Measurements from ENCODE around the gene TPP1.

Gene TPP1

GRCh38 chr11:6640036-6640984 is 21.1 kb upstream of the TPP1 start:
- peaks cover 3% of the 10 kb centered on the region for H3K4me1 Mint-ChIP-seq
- no peak overlapping the region for H3K4me3 Mint-ChIP-seq
- no peaks in the 10 kb centered on the region for H3K27me3 Mint-ChIP-seq
- no peaks in the 10 kb centered on the region for H3K36me3 Mint-ChIP-seq
- DNase-seq (ENCODE audit: low spot score in 2 of 2): no peak
- H3K9me3 Mint-ChIP-seq: no peaks in the 10 kb centered on the region
- H3K27ac Mint-ChIP-seq: no peak overlapping the region
- no peak for ATAC-seq (ENCODE audit: low read depth)

GRCh38 chr11:6638429-6638828 is 19.2 kb upstream of the TPP1 start:
- Mint-ChIP-seq H3K27ac (no peak overlapping the region), H3K4me1 (peaks cover 3% of the 10 kb centered on the region), H3K9me3 (no peaks in the 10 kb centered on the region), H3K27me3 (no peaks in the 10 kb centered on the region), H3K4me3 (no peak overlapping the region), H3K36me3 (no peaks in the 10 kb centered on the region)
- ATAC-seq (ENCODE audit: low read depth): no peak
- no peak for DNase-seq (ENCODE audit: low spot score in 2 of 2)

DNA sequence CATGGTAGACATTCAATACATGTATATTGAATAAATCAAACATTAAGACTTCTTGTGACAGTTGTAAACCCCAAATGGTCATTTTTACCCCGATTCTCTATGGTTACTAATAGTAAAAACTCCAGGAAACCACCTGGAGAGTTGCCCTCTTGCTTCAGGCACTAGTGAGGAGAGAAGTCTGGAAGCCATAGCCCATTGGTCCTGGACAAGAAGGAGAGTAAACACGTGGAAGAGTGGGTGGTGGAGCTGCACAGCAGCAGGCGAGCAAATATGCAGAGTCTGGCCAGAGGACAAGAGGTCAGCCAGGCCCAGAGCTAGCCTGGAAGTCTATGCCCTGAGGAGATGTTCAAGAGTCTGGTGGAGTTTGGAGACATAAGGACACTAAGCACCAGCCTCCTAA is 18.6 kb upstream of the TPP1 start:
- DNase-seq (ENCODE audit: low spot score in 2 of 2): no peak
- ATAC-seq (ENCODE audit: low read depth): no peak
- no peaks in the 10 kb centered on the region for H3K9me3 Mint-ChIP-seq
- H3K4me1 Mint-ChIP-seq: peaks cover 3% of the 10 kb centered on the region
- no peaks in the 10 kb centered on the region for H3K36me3 Mint-ChIP-seq
- H3K27me3 Mint-ChIP-seq: no peaks in the 10 kb centered on the region
- no peak overlapping the region for H3K27ac Mint-ChIP-seq
- H3K4me3 Mint-ChIP-seq: no peak overlapping the region

- no peaks in the 10 kb centered on the region for H3K36me3 Mint-ChIP-seq
- peaks cover 3% of the 10 kb centered on the region for H3K4me1 Mint-ChIP-seq
- no peak overlapping the region for H3K4me3 Mint-ChIP-seq
- no peaks in the 10 kb centered on the region for H3K9me3 Mint-ChIP-seq
- H3K27me3 Mint-ChIP-seq: no peaks in the 10 kb centered on the region
- DNase-seq (ENCODE audit: low spot score in 2 of 2) (no peak), ATAC-seq (ENCODE audit: low read depth) (no peak)
- H3K27ac Mint-ChIP-seq: no peak overlapping the region
Measured at GRCh38 chr11:6636480-6636879, 17.3 kb upstream of the TPP1 start.

DNA sequence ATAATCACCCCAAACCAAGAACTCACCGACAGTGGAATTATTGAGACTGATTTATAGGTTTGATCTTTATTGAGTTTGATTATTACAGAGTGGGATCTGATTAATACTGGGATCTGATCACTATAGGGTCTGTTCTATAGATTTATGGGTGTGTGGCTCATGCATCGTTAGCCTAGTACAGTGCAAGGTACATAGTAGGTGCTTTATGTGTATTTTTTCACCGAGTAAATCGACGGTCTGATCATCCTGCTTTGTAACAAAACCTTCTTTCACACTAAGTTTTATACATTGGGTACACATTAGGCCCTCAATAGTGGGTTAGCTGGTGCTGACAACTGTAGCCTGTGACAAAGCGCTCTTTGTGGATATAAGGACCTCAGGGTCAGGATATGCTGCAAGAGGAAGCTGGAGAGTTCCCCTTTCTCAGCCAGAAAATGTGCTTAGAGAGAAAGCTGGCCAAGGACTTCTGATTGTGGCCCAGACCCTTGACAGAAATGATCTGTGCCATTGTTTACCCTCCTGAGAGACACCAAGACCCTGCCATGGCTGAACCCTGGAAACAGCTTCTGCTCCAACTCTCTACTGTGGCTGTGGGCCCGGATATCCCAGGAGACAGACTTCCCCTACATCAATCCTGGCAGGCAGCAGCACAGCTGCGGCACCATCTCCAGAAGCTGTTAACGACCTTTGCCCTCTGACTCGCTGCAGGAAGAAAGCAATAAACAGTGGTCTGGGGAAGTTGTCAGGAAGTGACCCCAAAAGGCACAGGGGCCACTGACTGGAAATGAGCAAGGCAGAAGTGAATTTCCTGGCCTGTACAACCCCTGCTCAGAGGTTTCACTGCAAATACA is 16.1 kb upstream of the TPP1 start:
- H3K27me3 Mint-ChIP-seq: no peaks in the 10 kb centered on the region
- H3K4me3 Mint-ChIP-seq: no peak overlapping the region
- no peaks in the 10 kb centered on the region for H3K9me3 Mint-ChIP-seq
- H3K27ac Mint-ChIP-seq: no peak overlapping the region
- DNase-seq (ENCODE audit: low spot score in 2 of 2) (no peak), ATAC-seq (ENCODE audit: low read depth) (no peak)
- H3K36me3 Mint-ChIP-seq: no peaks in the 10 kb centered on the region
- peaks cover 3% of the 10 kb centered on the region for H3K4me1 Mint-ChIP-seq

GRCh38 chr11:6634534-6634933 is 15.3 kb upstream of the TPP1 start:
- no peaks in the 10 kb centered on the region for H3K36me3 Mint-ChIP-seq
- H3K27ac Mint-ChIP-seq: no peak overlapping the region
- H3K9me3 Mint-ChIP-seq: no peaks in the 10 kb centered on the region
- DNase-seq (ENCODE audit: low spot score in 2 of 2) (no peak), ATAC-seq (ENCODE audit: low read depth) (no peak)
- peaks cover 2% of the 10 kb centered on the region for H3K4me1 Mint-ChIP-seq
- no peaks in the 10 kb centered on the region for H3K27me3 Mint-ChIP-seq
- no peak overlapping the region for H3K4me3 Mint-ChIP-seq

- H3K4me3 Mint-ChIP-seq: no peak overlapping the region
- ATAC-seq (ENCODE audit: low read depth) (no peak), DNase-seq (ENCODE audit: low spot score in 2 of 2) (no peak)
- H3K4me1 Mint-ChIP-seq: no peaks in the 10 kb centered on the region
- no peaks in the 10 kb centered on the region for H3K9me3 Mint-ChIP-seq
- H3K27ac Mint-ChIP-seq: no peak overlapping the region
- H3K36me3 Mint-ChIP-seq: no peaks in the 10 kb centered on the region
- no peaks in the 10 kb centered on the region for H3K27me3 Mint-ChIP-seq
Measured at GRCh38 chr11:6633422-6634408, 14.5 kb upstream of the TPP1 start.

DNA sequence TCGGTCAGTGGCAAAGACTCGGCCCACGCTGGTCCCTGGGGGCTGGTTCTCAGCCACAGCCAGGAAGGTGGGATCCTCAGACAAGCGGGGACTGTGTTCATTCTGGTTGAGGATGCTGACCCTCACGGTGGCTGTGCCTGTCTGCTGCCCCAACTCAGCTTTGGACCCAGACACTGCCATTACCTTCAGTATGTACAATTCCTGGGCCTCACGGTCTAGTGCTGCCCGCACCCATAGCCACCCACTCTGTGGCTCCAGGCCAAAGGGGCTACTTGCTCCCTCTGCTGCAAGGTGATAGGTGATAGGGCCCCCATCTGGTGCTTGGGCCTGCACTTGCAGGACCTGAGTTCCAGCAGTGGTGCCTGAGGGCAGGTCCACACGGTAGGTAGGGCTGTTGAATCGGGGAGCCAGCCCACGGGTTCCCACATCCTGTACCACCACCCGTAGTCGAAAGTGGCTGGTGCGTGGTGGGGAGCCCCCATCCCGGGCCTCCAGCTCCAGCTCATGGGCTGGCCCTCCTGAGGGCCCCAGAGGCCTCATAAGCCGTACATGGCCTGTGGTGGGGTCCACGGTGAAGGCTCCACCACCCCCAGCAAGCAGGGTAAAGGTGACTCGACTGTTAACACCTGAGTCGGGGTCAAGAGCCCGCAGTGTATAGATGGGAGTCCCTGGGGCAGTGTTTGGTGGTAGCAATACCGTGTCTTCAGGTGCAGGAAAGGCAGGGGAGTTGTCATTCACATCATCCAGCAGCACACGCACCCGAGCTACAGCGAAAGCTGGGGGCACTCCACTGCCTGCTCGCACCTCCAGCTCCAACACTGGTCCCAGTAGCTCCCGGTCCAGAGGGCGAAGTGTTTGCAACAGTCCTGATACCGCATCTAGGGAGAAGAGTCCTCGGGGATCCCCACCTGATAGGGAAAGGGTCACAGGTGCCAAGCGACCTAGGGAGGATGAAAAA is 13.2 kb upstream of the TPP1 start:
- ATAC-seq (ENCODE audit: low read depth) (no peak), DNase-seq (ENCODE audit: low spot score in 2 of 2) (no peak)
- Mint-ChIP-seq H3K27me3 (no peaks in the 10 kb centered on the region), H3K36me3 (no peaks in the 10 kb centered on the region), H3K4me3 (no peak overlapping the region), H3K9me3 (no peaks in the 10 kb centered on the region), H3K27ac (no peak overlapping the region), H3K4me1 (peaks cover 8% of the 10 kb centered on the region)

- no peaks in the 10 kb centered on the region for H3K36me3 Mint-ChIP-seq
- ATAC-seq (ENCODE audit: low read depth) (no peak), DNase-seq (ENCODE audit: low spot score in 2 of 2) (no peak)
- H3K27ac Mint-ChIP-seq: no peak overlapping the region
- no peaks in the 10 kb centered on the region for H3K9me3 Mint-ChIP-seq
- no peaks in the 10 kb centered on the region for H3K27me3 Mint-ChIP-seq
- no peak overlapping the region for H3K4me3 Mint-ChIP-seq
- peaks cover 14% of the 10 kb centered on the region for H3K4me1 Mint-ChIP-seq
Measured at GRCh38 chr11:6631361-6631890, 12.2 kb upstream of the TPP1 start.

GRCh38 chr11:6630632-6631291 is 11.5 kb upstream of the TPP1 start:
- Mint-ChIP-seq H3K27ac (no peak overlapping the region), H3K4me1 (peaks cover 15% of the 10 kb centered on the region), H3K4me3 (no peak overlapping the region), H3K27me3 (no peaks in the 10 kb centered on the region), H3K36me3 (no peaks in the 10 kb centered on the region), H3K9me3 (no peaks in the 10 kb centered on the region)
- ATAC-seq (ENCODE audit: low read depth): no peak
- DNase-seq (ENCODE audit: low spot score in 2 of 2): no peak

- H3K36me3 Mint-ChIP-seq: no peaks in the 10 kb centered on the region
- ATAC-seq (ENCODE audit: low read depth): no peak
- no peak overlapping the region for H3K27ac Mint-ChIP-seq
- H3K9me3 Mint-ChIP-seq: no peaks in the 10 kb centered on the region
- H3K4me3 Mint-ChIP-seq: no peak overlapping the region
- DNase-seq (ENCODE audit: low spot score in 2 of 2): no peak
- no peaks in the 10 kb centered on the region for H3K27me3 Mint-ChIP-seq
- peaks cover 15% of the 10 kb centered on the region for H3K4me1 Mint-ChIP-seq
Measured at GRCh38 chr11:6629892-6630631, 10.8 kb upstream of the TPP1 start.

DNA sequence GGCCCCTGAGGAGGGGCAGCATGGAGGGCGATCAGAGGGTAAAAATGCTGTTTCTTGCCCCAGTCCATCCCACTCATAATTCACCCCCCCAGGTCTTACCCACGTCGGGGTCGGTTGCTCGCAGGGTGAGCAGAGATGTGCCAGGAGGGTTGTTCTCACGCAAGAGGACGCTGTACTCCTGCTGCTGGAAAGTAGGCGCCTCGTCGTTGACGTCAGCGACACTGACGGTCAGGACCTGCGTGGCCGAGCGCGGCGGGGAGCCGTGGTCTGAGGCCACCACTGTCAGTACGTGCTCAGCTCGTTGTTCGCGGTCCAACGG is 10.3 kb upstream of the TPP1 start:
- DNase-seq (ENCODE audit: low spot score in 2 of 2): no peak
- ATAC-seq (ENCODE audit: low read depth): no peak
- no peak overlapping the region for H3K27ac Mint-ChIP-seq
- no peak overlapping the region for H3K4me3 Mint-ChIP-seq
- H3K9me3 Mint-ChIP-seq: no peaks in the 10 kb centered on the region
- no peaks in the 10 kb centered on the region for H3K36me3 Mint-ChIP-seq
- no peaks in the 10 kb centered on the region for H3K27me3 Mint-ChIP-seq
- H3K4me1 Mint-ChIP-seq: peaks cover 15% of the 10 kb centered on the region

Data from memory B cell (primary cell).